ENCODE measurements around the gene PDE6D. TPM values are rescaled to one million over a fixed set of nuclear protein-coding genes. Genes with fewer than 3 reads are reported as not detected.

Gene PDE6D
- total RNA-seq, 1 experiment from 2014 or later: 43.8 TPM

GRCh38 chr2:231687961-231688360 lies 93.1 kb downstream of the PDE6D start:
- DNase-seq (no peak), ATAC-seq (no peak)
- no peaks in the 10 kb centered on the region for H3K4me1 ChIP-seq (ENCODE audit: insufficient read depth, low read length)
- H3F3A ChIP-seq (ENCODE audit: low read length, unreplicated experiment): no peaks in the 10 kb centered on the region
- H3K4me3 ChIP-seq (ENCODE audit: low read length): no peak overlapping the region
- H2AFZ ChIP-seq (ENCODE audit: low read length): no peak overlapping the region
- H3K4me2 ChIP-seq (ENCODE audit: low read length): no peak overlapping the region
- ChIA-PET POLR2A (ENCODE audit: unreplicated experiment) (no interaction called here), CTCF (no interaction called here)
- no peak overlapping the region for H3K9ac ChIP-seq (ENCODE audit: low read length)
- no peaks in the 10 kb centered on the region for H3K9me2 ChIP-seq (replicated peaks; ENCODE audit: low read length)
- TF ChIP-seq EZH2 (IDR thresholded peaks at IDR 0.05; ENCODE audit: low read length, unreplicated experiment) (no peak), EZH2phosphoT487 (IDR thresholded peaks at IDR 0.05; ENCODE audit: borderline replicate concordance, low read length) (no peak)
- TF ChIP-seq, protein P1, sequence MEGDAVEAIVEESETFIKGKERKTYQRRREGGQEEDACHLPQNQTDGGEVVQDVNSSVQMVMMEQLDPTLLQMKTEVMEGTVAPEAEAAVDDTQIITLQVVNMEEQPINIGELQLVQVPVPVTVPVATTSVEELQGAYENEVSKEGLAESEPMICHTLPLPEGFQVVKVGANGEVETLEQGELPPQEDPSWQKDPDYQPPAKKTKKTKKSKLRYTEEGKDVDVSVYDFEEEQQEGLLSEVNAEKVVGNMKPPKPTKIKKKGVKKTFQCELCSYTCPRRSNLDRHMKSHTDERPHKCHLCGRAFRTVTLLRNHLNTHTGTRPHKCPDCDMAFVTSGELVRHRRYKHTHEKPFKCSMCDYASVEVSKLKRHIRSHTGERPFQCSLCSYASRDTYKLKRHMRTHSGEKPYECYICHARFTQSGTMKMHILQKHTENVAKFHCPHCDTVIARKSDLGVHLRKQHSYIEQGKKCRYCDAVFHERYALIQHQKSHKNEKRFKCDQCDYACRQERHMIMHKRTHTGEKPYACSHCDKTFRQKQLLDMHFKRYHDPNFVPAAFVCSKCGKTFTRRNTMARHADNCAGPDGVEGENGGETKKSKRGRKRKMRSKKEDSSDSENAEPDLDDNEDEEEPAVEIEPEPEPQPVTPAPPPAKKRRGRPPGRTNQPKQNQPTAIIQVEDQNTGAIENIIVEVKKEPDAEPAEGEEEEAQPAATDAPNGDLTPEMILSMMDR (conservative IDR thresholded peaks at IDR 0.05; ENCODE audit: low read depth, low read length): no peak
- H4K20me1 ChIP-seq (ENCODE audit: low read length): no peaks in the 10 kb centered on the region
- H3K27me3 ChIP-seq (ENCODE audit: low read length): no peaks in the 10 kb centered on the region
- no TSS peak for BruUV-seq (replicated peaks)
- H3K79me2 ChIP-seq (ENCODE audit: low read length): no peaks in the 10 kb centered on the region
- no peaks in the 10 kb centered on the region for H3K36me3 ChIP-seq (ENCODE audit: low read depth, low read length)
- intact Hi-C loops (cut with micrococcal nuclease): no loop called here
- no peaks in the 10 kb centered on the region for H3K9me3 ChIP-seq (ENCODE audit: low read length)
- no peak overlapping the region for H3K27ac ChIP-seq (ENCODE audit: low read length)

DNA sequence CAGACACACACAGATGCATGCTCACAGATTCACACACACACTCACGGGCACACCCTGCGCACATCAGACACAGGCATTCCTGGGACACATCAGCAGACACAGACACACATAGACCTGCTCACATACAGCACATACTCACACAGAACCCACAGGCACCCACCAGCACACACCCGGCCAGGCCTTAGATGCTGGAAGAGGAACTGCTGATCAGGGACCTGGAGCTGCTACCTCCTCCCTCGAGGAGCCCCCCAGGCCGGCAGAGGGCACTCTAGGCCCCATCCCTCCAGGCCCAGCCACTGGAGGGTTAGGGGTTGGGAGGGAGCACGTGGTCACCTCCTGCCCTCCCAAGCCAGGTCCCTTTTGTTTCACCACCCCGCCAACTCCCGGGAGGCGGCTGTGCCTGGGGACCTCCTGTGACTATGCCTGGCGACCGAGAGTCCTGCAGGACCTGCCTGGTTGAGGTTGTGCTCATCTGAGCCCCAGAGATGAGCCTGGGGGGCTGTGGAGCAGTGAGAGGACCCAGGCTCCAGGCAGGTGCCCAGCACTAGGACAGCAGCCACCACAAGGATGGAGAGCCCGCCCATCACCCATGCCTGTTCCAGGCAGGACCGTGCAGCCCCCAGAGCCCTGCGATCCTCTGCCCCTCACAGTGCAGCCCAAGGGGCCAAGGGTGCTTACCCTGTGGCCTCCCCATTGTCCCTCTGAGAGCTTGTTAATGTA lies 93.8 kb downstream of the PDE6D start:
- ChIA-PET POLR2A (ENCODE audit: unreplicated experiment) (no interaction called here), CTCF (interaction anchor here (0.6 kb wide), 1 partner anchor 80 kb away, joined by 7 read pairs; no protein-coding TSS in a partner anchor)
- Histone ChIP-seq H3K9ac (ENCODE audit: low read length) (no peak overlapping the region), H3K4me1 (ENCODE audit: insufficient read depth, low read length) (no peaks in the 10 kb centered on the region), H2AFZ (ENCODE audit: low read length) (no peak overlapping the region), H3K9me3 (ENCODE audit: low read length) (no peaks in the 10 kb centered on the region), H3K27ac (ENCODE audit: low read length) (no peak overlapping the region), H3K9me2 (replicated peaks; ENCODE audit: low read length) (no peaks in the 10 kb centered on the region), H3K4me2 (ENCODE audit: low read length) (no peak overlapping the region), H3F3A (ENCODE audit: low read length, unreplicated experiment) (no peaks in the 10 kb centered on the region), H3K36me3 (ENCODE audit: low read depth, low read length) (no peaks in the 10 kb centered on the region), H3K4me3 (ENCODE audit: low read length) (no peak overlapping the region), H4K20me1 (ENCODE audit: low read length) (no peaks in the 10 kb centered on the region), H3K27me3 (ENCODE audit: low read length) (no peaks in the 10 kb centered on the region), H3K79me2 (ENCODE audit: low read length) (no peaks in the 10 kb centered on the region)
- BruUV-seq (replicated peaks): no TSS peak
- TF ChIP-seq, protein P1 (conservative IDR thresholded peaks at IDR 0.05; ENCODE audit: low read depth, low read length): peak; percentile 57
- TF ChIP-seq EZH2 (IDR thresholded peaks at IDR 0.05; ENCODE audit: low read length, unreplicated experiment): no peak
- no peak for TF ChIP-seq EZH2phosphoT487 (IDR thresholded peaks at IDR 0.05; ENCODE audit: borderline replicate concordance, low read length)
- ATAC-seq (peak; percentile 60), DNase-seq (peak; percentile 31)
- intact Hi-C loops (cut with micrococcal nuclease): no loop called here

Data from PC-3 (cell line).